ENCODE results near the gene PRKD2.

PRKD2 gene

DNA sequence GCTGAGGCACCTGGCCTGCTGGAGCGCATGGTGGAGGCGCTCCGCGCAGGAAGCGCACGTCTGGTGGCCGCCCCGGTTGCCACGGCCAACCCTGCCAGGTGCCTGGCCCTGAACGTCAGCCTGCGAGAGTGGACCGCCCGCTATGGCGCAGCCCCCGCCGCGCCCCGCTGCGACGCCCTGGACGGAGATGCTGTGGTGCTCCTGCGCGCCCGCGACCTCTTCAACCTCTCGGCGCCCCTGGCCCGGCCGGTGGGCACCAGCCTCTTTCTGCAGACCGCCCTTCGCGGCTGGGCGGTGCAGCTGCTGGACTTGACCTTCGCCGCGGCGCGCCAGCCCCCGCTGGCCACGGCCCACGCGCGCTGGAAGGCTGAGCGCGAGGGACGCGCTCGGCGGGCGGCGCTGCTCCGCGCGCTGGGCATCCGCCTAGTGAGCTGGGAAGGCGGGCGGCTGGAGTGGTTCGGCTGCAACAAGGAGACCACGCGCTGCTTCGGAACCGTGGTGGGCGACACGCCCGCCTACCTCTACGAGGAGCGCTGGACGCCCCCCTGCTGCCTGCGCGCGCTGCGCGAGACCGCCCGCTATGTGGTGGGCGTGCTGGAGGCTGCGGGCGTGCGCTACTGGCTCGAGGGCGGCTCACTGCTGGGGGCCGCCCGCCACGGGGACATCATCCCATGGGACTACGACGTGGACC is 39.1 kb upstream of the PRKD2 start:
- no peak for TF ChIP-seq SIN3A (IDR thresholded peaks at IDR 0.05; ENCODE audit: borderline replicate concordance, insufficient read depth, low read length)

DNA sequence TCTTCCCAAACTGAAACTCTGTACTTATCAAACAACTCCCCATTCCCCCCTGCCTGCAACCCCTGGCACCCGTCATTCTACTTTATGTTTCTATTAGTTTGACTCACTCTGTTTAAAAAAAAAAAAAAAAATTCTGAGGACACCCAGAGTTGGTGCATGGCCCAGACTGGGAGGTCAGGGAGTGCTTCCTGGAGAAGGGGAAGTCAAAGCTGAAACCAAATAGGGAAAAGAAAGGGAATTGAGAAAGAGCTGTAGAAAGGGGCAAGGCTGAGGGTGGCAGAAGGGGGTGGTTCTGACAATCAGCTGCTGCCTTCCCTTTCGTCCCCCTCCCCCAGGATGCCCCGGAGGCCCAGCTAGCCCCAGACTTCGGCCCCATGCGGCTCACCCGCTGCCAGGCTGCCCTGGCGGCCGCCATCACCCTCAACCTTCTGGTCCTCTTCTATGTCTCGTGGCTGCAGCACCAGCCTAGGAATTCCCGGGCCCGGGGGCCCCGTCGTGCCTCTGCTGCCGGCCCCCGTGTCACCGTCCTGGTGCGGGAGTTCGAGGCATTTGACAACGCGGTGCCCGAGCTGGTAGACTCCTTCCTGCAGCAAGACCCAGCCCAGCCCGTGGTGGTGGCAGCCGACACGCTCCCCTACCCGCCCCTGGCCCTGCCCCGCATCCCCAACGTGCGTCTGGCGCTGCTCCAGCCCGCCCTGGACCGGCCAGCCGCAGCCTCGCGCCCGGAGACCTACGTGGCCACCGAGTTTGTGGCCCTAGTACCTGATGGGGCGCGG is 38.4 kb upstream of the PRKD2 start:
- TF ChIP-seq POLR2AphosphoS5 (IDR thresholded peaks at IDR 0.05; ENCODE audit: low read depth, low read length), result no peak
- no peak for TF ChIP-seq SIN3A (IDR thresholded peaks at IDR 0.05; ENCODE audit: borderline replicate concordance, insufficient read depth, low read length)
- TF ChIP-seq TAF1 (IDR thresholded peaks at IDR 0.05; ENCODE audit: borderline replicate concordance, insufficient read depth, low read length), result no peak
- TF ChIP-seq, protein P1, sequence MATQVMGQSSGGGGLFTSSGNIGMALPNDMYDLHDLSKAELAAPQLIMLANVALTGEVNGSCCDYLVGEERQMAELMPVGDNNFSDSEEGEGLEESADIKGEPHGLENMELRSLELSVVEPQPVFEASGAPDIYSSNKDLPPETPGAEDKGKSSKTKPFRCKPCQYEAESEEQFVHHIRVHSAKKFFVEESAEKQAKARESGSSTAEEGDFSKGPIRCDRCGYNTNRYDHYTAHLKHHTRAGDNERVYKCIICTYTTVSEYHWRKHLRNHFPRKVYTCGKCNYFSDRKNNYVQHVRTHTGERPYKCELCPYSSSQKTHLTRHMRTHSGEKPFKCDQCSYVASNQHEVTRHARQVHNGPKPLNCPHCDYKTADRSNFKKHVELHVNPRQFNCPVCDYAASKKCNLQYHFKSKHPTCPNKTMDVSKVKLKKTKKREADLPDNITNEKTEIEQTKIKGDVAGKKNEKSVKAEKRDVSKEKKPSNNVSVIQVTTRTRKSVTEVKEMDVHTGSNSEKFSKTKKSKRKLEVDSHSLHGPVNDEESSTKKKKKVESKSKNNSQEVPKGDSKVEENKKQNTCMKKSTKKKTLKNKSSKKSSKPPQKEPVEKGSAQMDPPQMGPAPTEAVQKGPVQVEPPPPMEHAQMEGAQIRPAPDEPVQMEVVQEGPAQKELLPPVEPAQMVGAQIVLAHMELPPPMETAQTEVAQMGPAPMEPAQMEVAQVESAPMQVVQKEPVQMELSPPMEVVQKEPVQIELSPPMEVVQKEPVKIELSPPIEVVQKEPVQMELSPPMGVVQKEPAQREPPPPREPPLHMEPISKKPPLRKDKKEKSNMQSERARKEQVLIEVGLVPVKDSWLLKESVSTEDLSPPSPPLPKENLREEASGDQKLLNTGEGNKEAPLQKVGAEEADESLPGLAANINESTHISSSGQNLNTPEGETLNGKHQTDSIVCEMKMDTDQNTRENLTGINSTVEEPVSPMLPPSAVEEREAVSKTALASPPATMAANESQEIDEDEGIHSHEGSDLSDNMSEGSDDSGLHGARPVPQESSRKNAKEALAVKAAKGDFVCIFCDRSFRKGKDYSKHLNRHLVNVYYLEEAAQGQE (IDR thresholded peaks at IDR 0.05; ENCODE audit: insufficient read depth in 1 of 2, low read depth in 2 of 2, low read length in 2 of 2), result no peak
- no peak for TF ChIP-seq FOXP2 (optimal IDR thresholded peaks at IDR 0.05; ENCODE audit: borderline replicate concordance, extremely low read depth, extremely low read length, insufficient read depth)

DNA sequence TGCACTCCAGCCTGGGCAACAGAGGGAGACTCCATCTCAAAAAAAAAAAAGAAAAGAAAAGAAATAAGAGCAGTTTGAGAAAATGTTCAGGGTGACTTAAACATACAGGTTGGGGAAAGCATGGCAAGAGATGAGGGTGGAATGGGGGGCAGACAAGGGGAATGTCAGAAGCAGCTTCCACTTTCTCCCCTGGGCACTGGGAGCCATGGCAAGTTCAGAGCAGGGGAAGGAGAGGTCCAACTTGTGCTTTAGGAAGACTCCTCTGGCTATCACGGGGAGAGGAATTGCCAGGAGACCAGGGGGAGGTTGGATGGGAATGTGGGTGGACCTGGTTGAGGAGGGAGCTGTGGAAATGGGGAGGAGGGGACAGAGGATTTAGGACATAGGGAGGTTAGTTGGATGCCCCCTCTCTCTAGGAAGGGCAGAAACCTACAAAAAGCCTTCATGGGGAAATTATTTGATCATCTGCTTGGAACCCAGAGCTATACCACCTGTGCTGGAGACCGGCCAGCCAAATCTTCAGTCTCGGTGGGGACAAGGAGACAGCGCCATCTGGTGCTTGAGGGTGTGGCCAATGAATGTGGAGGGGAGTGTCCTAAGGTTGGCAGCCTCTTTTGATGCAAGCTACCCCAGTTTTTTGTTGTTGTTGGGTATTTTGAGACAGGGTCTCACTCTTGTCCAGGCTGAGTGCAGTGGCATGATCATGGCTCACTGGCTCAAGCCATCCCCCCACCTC is 36.7 kb upstream of the PRKD2 start:
- TF ChIP-seq TAF1 (IDR thresholded peaks at IDR 0.05; ENCODE audit: borderline replicate concordance, insufficient read depth, low read length), result no peak
- TF ChIP-seq, protein P1 (IDR thresholded peaks at IDR 0.05; ENCODE audit: insufficient read depth in 1 of 2, low read depth in 2 of 2, low read length in 2 of 2), result no peak
- no peak for TF ChIP-seq POLR2AphosphoS5 (IDR thresholded peaks at IDR 0.05; ENCODE audit: low read depth, low read length)
- no peak for TF ChIP-seq SIN3A (IDR thresholded peaks at IDR 0.05; ENCODE audit: borderline replicate concordance, insufficient read depth, low read length)
- TF ChIP-seq FOXP2 (optimal IDR thresholded peaks at IDR 0.05; ENCODE audit: borderline replicate concordance, extremely low read depth, extremely low read length, insufficient read depth), result no peak

DNA sequence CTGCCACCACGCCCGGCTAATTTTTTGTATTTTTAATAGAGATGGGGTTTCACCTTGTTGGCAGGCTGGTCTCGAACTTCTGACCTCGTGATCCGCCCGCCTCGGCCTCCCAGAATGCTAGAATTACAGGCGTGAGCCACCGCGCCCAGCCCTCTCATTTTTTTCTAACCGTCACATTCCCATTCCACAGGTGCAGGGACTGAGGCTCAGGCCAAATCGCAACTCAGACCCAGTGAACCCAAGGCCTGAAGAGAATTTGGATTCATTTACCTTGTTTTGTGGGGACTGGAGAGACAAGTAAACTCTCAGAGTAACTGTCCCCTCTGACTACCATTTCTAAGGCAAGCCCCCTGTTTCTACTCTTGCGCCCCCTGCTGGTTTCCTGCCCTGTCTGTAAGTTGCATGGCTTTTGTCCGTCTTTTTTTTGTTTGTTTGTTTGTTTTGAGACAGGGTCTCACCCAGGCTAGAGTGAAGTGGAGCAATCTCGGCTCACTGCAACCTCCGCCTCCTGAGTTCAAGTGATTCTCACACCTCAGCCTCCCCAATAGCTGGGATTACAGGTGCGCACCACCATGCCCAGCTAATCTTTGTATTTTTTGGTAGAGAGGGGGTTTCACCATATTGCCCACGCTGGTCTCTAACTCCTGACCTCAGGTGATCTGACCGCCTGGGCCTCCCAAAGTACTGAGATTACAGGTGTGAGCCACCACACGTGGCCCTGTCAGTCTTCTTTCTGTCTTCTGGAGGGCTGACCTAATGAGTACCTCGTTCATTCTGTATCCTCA is 31.6 kb upstream of the PRKD2 start:
- no peak for TF ChIP-seq SIN3A (IDR thresholded peaks at IDR 0.05; ENCODE audit: borderline replicate concordance, insufficient read depth, low read length)
- no peak for TF ChIP-seq TAF1 (IDR thresholded peaks at IDR 0.05; ENCODE audit: borderline replicate concordance, insufficient read depth, low read length)

DNA sequence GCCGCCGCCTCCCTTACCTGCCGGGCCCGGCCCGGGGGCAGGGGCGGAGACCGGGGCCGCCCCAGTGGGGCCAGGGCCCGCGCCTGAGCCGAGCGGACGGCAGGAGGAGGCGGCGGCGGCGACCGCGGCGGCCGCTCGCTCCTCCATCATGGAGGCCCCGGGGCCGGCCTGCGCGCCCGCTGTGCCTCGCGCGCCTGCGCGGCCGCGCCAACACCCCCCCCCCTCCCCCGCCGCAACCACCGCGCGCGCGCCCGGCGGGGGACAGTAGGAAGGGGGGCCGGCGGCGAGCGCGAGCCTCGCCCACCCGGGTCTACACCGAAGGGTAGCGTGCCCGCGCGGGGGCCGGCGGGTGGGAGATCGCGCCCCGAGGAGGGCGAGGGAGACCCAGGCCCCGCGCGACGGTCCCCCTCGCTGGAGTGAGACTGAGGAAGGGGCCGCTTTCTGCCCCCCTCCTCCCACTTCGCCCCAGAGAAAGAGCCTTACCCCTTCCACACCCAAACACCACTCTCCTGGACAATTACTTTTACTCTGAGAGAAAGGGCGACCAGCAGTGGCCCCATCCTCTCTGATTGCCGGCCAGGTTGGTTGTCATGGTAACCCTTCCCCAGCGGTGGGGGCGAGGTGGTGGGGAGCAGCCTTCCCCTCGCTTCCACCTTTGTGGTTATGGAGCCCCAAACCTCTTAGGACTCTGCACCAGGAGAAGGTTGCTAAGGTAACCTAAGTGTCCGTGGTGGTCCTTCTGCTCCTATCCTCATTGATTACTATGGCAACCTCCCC is 29.6 kb upstream of the PRKD2 start, which contains the start of gene STRN4:
Gene STRN4, minus strand, starts transcription at position 170 of the 777 bp plus-strand sequence. Its CDS starts 20 bp downstream, at position 150.
- TF ChIP-seq POLR2AphosphoS5 (IDR thresholded peaks at IDR 0.05; ENCODE audit: low read depth, low read length) (no peak), SIN3A (IDR thresholded peaks at IDR 0.05; ENCODE audit: borderline replicate concordance, insufficient read depth, low read length) (no peak), TAF1 (IDR thresholded peaks at IDR 0.05; ENCODE audit: borderline replicate concordance, insufficient read depth, low read length) (no peak), FOXP2 (optimal IDR thresholded peaks at IDR 0.05; ENCODE audit: borderline replicate concordance, extremely low read depth, extremely low read length, insufficient read depth) (no peak)
- TF ChIP-seq, protein P1 (IDR thresholded peaks at IDR 0.05; ENCODE audit: insufficient read depth in 1 of 2, low read depth in 2 of 2, low read length in 2 of 2), result no peak

Data from PFSK-1 (cell line).